DMS 273 (cell line): ENCODE measurements around the gene EFCAB11.
"Not testable (repeated sequence)": the region's sequence is repeated elsewhere in the genome, so short reads cannot be mapped to it uniquely, and the experiment has no call there.

Experiments
- DNase-seq: peaks from one replicate; lab custom pipeline; 2025; ENCODE audit not compliant: unreplicated experiment; lab: John Stamatoyannopoulos, UW

Gene EFCAB11

DNA sequence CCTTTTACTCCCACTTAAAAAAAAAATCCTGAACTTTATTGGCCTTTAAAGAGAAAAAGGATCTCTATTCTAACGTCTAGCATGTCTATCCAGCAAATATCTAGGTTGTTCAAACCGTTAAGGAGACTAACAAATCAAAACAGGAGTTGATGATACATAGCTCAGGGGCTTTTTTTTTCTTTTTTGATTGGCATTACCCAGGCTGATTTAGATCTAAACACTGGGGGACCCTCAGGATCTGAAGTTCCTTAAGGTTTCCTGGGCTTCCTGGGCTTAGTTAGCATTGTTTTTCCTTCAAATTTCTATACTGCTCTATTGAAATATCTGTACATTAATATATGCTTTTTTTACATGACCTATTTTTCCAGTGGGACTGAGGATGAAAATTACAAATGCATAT lies 42.3 kb downstream of the EFCAB11 start:
- DNase-seq, result no peak

GRCh38 chr14:89911010-89911919 lies 43.3 kb downstream of the EFCAB11 start:
- peak; percentile 38 for DNase-seq

- no peak for DNase-seq
Observed at GRCh38 chr14:89910691-89911009, 43.9 kb downstream of the EFCAB11 start.

- DNase-seq, result no peak
Observed at GRCh38 chr14:89909586-89909985, 44.9 kb downstream of the EFCAB11 start.

GRCh38 chr14:89908712-89909450 lies 45.6 kb downstream of the EFCAB11 start:
- DNase-seq, result peak; percentile 5

DNA sequence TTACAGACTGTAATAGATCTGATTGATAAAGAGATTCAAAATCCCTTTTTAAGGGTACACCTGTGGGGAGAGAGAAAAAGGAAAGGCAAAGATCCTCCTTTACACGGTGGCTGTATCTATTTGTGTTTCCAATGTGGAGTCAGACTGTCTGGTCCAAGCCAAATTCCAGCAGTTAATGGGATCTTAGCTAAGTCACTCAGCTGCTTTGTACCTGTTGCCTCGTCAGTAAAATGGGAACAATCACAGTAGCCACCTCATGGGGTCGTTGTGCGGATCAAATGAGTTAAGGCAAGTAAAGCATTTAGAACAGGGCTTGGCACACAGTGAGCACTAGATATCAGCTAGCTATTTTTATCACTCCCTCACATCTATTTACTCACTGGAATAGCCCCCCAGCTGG lies 46.9 kb downstream of the EFCAB11 start:
- DNase-seq, result no peak

DNA sequence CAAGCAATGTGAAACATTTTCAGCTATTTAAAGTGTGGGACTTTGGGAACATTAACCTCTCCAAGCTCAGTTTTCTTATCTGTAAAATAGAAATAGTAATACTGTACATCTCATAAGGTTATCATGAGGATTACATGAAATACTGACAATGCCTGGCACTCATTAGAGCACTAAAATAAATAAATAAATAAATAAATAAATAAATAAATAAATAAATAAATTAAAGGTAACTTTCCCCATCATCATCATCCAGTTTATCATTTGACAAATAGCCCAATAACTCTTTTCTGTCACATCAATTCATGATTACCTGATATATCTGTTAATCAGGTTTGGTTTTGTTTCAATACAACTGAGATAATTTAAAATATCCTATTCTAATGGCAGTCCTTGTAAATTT lies 48.5 kb downstream of the EFCAB11 start:
- DNase-seq, result no peak

DNA sequence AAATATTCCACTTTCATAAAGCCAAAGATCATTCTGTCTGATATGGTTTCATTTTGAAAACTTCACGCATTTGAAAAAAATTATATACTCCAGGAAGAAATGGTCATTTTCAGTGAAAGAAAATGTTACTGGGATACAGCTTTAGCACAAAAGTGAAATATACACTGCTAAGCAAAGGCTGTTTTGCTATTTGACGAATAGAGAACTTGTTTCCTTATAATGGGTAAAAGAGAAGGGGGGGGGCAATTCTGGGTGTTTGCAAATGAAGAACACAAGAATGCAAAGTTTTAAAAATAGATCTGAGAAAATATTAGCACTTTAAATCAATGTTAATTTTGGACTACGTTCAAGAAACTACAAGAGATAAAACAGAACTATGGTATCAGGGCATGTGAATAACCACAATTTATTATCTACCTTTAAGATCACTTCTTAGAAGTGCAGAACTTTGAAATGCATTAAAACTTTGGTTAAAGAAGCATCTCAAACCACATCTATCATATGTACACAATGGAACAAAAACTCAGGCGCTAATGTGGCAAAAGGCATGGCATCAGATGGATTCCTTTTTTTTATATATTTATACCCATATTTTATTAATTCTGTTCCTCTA lies 51.1 kb downstream of the EFCAB11 start:
- DNase-seq, result no peak

DNA sequence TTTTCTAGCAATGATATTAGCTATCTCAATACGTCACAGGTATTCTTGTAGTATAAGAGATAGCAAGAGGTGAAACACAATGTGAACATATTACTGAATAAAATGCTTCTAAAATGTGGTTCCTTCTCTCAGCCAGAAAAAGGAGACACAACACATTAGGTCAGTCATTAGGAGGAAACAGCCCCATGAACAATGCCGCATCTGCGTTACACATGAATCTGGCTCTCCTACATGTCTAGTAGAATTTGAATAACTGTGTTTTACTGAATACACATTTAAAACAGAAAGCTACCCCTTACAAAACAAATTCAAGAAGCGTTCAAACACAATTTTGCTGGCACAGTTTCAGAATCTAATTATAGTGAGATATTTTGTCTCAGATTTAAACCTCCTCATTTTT lies 51.6 kb downstream of the EFCAB11 start:
- no peak for DNase-seq

DNA sequence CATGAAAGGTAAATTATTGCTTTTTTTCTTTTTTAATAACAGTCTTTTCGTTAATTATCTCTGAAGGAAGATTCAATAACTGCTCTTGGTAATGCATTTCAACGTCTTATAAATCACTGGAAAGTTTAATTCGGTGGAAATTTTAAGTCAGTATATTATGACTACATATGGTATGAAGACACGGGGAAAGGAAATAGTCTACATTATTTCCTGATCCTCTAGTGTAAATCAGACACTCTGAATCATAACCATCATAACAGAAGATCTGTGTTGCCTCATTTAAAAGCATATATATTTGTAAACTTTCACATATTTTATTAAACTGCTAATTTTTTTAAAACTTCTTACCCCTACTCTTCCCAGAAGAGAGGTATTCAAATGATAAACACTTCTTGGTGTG lies 53.7 kb downstream of the EFCAB11 start:
- DNase-seq, result no peak

DNA sequence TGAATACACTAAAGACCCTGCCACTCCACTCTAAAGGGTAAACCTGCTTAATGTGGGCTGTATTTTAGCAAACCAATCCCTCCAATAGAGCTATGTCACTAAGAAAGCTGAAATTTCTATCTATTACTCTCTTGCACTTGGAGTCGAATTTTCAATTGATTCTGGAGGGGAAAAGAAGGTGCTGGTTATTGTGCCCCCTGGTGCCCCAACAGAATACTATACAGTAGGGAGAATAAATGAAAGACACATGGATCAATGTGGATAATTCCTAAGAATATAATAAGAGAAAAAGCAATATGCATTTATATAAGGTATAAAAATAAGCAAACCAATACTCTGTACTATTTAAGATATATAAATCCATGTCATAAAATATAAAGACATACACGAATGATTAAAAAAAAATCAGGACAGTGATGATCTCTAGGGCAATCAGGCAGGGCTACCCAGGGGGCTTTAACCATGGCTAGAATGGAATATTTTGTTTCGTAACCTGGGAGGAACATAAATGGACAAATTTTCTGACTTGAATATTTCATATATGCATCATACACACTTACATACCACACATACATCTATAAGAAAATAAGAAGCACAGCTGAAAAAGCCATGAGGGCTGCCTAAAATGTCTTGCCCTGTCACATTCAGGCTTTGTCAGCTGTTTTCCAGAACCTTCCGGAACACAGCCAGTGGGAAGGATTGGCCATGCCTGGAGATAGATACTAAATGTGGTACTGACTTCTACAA lies 54.4 kb downstream of the EFCAB11 start:
- DNase-seq, result peak; percentile 48

DNA sequence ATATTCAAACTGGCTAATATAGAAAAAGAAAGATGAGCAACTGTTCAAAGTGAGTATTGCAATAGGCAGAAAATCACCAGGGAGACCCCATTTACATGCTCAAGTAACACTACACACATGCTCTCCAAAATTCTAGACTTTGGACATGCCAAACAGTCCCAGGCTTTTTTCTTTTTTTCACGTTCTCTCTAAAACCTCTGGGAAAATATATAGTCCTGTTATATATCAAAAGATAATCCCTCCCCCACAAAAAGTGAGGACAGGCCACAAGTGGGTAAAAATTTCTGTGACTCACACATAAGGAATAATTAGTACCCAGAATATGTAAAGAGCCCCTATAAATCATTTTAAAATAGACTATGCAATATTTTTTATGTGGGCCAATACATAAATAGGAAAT lies 55.2 kb downstream of the EFCAB11 start:
- DNase-seq, result no peak

DNA sequence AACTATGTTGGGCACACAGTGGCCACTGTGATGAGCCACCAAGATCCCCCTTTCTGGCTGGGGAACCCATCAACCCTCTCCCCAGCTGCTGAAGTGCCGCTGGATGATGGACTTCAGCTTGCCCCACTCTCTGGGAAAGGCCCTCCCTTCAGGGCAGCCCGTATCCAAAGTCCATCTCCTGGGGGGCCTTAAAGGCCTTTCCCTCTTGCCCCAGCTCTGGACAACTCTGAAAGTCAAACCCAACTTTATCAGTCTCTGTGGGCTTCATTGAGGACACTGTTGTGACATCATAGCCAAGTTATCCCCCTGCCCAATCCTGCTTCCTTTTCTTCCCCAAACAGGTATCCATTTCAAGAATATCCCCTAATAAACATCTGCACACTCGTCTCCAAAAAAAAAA lies 61.1 kb downstream of the EFCAB11 start:
- not testable (repeated sequence) for DNase-seq

GRCh38 chr14:89892953-89893352 lies 61.6 kb downstream of the EFCAB11 start:
- DNase-seq, result no peak

GRCh38 chr14:89891721-89892120 lies 62.8 kb downstream of the EFCAB11 start:
- not testable (repeated sequence) for DNase-seq

DNA sequence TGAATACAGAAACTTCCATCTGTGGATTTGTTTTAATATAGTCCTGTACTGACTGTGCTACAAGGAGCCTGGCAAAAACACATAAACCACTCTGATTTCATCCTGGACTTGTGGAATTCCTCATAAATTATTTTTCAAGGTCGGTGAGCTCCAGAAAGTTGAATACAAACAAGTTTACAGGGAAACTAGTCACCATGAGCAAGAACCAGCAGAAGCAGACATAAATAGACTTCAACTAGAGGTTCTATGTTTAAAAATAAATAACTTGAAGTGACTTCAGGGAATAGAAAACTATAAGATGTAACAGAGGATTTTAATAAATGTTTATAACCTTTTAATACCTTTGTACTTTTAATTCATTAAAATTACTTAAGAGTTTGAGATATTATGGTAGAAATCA lies 63.5 kb downstream of the EFCAB11 start:
- DNase-seq, result no peak

DNA sequence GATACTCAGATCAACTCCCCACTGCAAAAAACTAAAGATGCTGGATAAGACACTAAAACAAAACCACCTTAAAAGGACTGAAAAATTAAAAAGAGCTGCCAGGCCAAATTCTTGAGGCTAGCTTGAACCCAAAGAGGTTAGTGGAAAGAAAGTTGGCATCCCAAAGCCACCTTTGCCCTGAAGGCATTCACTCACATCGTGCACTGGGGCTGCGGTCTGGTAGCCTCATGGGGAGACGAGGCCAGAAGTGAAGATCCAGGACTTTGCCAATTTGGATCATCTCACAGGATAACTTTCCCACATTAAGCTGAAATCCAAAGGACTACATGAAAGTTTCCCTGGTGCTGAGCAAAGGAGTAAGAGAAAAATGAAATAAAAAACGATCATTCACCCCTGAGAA lies 63.9 kb downstream of the EFCAB11 start:
- no peak for DNase-seq

GRCh38 chr14:89889626-89890025 lies 64.9 kb downstream of the EFCAB11 start:
- DNase-seq, result no peak

- DNase-seq, result no peak
Observed at GRCh38 chr14:89884761-89885160, 69.8 kb downstream of the EFCAB11 start.

DNA sequence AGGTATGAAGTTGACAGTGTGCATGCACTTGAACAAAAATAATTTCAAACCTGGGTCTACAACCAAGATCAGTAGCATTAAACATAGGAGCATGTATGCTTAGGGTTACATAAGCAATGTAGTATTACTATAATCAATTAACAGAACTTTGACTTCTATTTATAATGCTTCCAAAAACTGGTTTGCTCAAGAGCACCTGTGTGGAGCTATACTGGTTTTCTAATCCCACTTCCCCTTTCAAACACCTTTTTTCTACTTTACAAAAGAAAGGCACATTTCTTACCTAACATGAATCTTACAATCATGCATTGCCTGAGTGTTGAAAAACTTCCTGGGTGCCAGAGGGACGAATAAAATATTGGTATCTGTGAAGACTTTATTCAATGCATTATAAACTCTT lies 72.7 kb downstream of the EFCAB11 start:
- no peak for DNase-seq

DNA sequence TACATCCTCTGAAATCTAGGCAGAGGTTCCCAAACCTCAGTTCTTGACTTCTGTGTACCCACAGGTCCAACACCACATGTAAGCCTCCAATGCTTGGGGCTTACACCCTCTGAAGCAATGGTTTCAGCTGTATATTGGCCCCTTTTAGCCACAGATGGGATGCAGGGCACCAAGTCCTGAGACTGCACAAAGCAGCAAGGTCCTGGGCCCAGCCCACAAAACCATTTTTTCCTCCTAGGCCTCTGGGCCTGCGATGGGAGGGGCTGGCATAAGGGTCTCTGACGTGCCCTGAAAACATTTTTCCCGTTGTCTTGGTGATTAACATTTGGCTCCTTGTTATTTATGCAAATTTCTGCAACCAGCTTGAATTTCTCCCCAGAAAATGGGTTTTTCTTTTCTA lies 80.4 kb downstream of the EFCAB11 start:
- not testable (repeated sequence) for DNase-seq
